Measurements from ENCODE around the gene SLC46A2. TPM values are rescaled to one million over a fixed set of nuclear protein-coding genes. Genes with fewer than 3 reads are reported as not detected.

SLC46A2 gene
- total and polyA plus RNA-seq, 4 donors: 0.01 to 0.17 (median 0.07) TPM; not detected in 1

GRCh38 chr9:112873773-112874405 lies 16.8 kb downstream of the SLC46A2 start:
- DNase-seq (ENCODE audit: low spot score): no peak

GRCh38 chr9:112872019-112872418 lies 18.7 kb downstream of the SLC46A2 start:
- H3K4me3 ChIP-seq (ENCODE audit: low read depth in 1 of 3, low read length in 3 of 3): no peak overlapping the region
- no peak for TF ChIP-seq CTCF (IDR thresholded peaks at IDR 0.05; ENCODE audit: low read depth, low read length, missing input control)
- WGBS: 69% methylated on average over 4 of the region's 4 CpGs

More at GRCh38 chr9:112873773-112874405, 16.8 kb downstream of the SLC46A2 start:
- no peak overlapping the region for H3K4me3 ChIP-seq (ENCODE audit: low read depth in 1 of 3, low read length in 3 of 3)
- H3K9me3 ChIP-seq (ENCODE audit: control insufficient read depth in 4 of 4, low read length in 3 of 4): no peaks in the 10 kb centered on the region
- no peak for TF ChIP-seq YY1 (IDR thresholded peaks at IDR 0.05)
- TF ChIP-seq ATF3 (IDR thresholded peaks at IDR 0.05): no peak
- TF ChIP-seq HNF4G (IDR thresholded peaks at IDR 0.05): no peak
- TF ChIP-seq REST (IDR thresholded peaks at IDR 0.05): no peak
- no peak for TF ChIP-seq FOXA2 (IDR thresholded peaks at IDR 0.05)
- no peak for TF ChIP-seq TAF1 (conservative IDR thresholded peaks at IDR 0.05)
- no peak for TF ChIP-seq SP1 (IDR thresholded peaks at IDR 0.05)
- TF ChIP-seq RXRA (IDR thresholded peaks at IDR 0.05): no peak
- TF ChIP-seq MAX (IDR thresholded peaks at IDR 0.05): no peak
- no peak for TF ChIP-seq ZBTB33 (IDR thresholded peaks at IDR 0.05)
- TF ChIP-seq FOXA1 (IDR thresholded peaks at IDR 0.05): no peak
- H3K9ac ChIP-seq (ENCODE audit: low read depth in 1 of 2, low read length in 2 of 2): no peak overlapping the region
- peaks cover 0 to 21% (median 6%) of the 10 kb centered on the region in 4 donors for H3K36me3 ChIP-seq (ENCODE audit: control insufficient read depth in 4 of 4, insufficient read depth in 3 of 4, low read depth in 1 of 4, low read length in 3 of 4)
- H3K27me3 ChIP-seq (ENCODE audit: control insufficient read depth in 4 of 4, insufficient read depth in 4 of 4, low read length in 3 of 4): no peaks in the 10 kb centered on the region
- no peaks in the 10 kb centered on the region for H3K4me1 ChIP-seq (ENCODE audit: control insufficient read depth in 4 of 4, insufficient read depth in 4 of 4, low read length in 3 of 4)
- no peak overlapping the region for H3K27ac ChIP-seq (ENCODE audit: low read depth in 1 of 2, low read length in 2 of 2)
- WGBS: 95% methylated on average over 4 of the region's 4 CpGs

More at GRCh38 chr9:112872019-112872418, 18.7 kb downstream of the SLC46A2 start:
- Histone ChIP-seq H3K9me3 (ENCODE audit: control insufficient read depth in 4 of 4, low read length in 3 of 4) (no peaks in the 10 kb centered on the region), H3K36me3 (ENCODE audit: control insufficient read depth in 4 of 4, insufficient read depth in 3 of 4, low read depth in 1 of 4, low read length in 3 of 4) (peaks cover 0 to 23% (median 10%) of the 10 kb centered on the region in 4 donors), H3K9ac (ENCODE audit: low read depth in 1 of 2, low read length in 2 of 2) (no peak overlapping the region), H3K4me1 (ENCODE audit: control insufficient read depth in 4 of 4, insufficient read depth in 4 of 4, low read length in 3 of 4) (no peaks in the 10 kb centered on the region), H3K27ac (ENCODE audit: low read depth in 1 of 2, low read length in 2 of 2) (no peak overlapping the region), H3K27me3 (ENCODE audit: control insufficient read depth in 4 of 4, insufficient read depth in 4 of 4, low read length in 3 of 4) (no peaks in the 10 kb centered on the region)
- DNase-seq (ENCODE audit: low spot score): no peak
